GM19351 (cell line): ENCODE data around the gene RNF212.
"Not testable (repeated sequence)": the region's sequence is repeated elsewhere in the genome, so short reads cannot be mapped to it uniquely, and the experiment has no call there.

ENCODE experiments used
- ATAC-seq: cut with Tn5 transposase; IDR thresholded peaks from one replicate; pipeline ENCODE4 v1.9.1; 2021; ENCODE audit warnings: mild to moderate bottlenecking, moderate library complexity; ENCODE audit not compliant: unreplicated experiment

Gene RNF212

DNA sequence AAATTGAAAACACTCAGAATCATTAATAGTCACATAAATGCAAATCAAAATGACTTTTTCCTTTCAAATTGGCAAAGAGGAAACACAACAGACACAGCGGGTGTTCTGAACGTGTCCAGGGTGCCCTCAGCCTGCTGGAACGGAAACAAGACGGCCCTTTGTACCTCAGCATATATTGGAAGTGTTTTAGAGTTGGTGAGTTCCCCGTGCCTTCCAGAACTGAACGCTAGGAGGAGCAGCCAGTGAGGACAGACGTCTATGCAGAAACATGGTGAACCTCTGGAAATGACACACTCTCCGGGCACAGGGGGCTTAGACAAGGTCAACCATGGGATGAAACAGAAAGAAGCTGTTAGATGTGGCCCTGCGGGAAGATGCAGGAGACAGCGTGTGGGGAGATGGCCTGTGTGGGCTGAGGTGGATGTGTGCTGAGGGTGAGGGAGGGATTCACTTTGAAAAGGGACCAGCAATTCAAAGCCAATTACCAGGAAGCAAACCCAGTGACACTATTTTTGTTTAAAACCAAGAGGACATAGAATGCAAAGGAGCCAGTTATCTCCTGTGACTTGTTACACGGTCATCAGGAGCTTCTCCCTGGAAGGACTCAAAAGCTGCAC lies 40.4 kb downstream of the RNF212 start:
- ATAC-seq: peak; percentile 66

GRCh38 chr4:1069394-1069793 lies 44.0 kb downstream of the RNF212 start:
- ATAC-seq: no peak

GRCh38 chr4:1065732-1066131 lies 47.6 kb downstream of the RNF212 start:
- no peak for ATAC-seq

DNA sequence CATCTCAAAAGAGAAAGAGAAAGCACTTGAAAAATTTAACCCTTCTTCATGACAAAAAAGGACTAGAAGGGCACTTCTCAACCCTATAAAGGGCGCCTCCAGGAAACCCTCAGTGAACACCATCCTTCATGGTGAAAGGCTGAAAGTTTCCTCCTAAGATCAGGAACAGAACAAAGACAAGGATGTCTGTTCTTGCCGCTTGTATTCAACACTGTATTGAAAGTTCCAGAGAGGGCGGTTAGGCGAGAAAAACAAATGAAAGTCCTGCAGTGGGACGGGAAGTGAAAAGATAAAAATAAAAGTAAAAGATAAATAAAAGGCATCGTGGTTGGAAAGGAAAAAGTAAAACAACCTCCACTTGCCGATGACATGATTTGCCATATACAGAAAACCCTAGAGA lies 50.9 kb downstream of the RNF212 start:
- no peak for ATAC-seq

- no peak for ATAC-seq
Measured at GRCh38 chr4:1061760-1062159, 51.6 kb downstream of the RNF212 start.

- ATAC-seq: no peak
Measured at GRCh38 chr4:1061056-1061700, 52.2 kb downstream of the RNF212 start.

DNA sequence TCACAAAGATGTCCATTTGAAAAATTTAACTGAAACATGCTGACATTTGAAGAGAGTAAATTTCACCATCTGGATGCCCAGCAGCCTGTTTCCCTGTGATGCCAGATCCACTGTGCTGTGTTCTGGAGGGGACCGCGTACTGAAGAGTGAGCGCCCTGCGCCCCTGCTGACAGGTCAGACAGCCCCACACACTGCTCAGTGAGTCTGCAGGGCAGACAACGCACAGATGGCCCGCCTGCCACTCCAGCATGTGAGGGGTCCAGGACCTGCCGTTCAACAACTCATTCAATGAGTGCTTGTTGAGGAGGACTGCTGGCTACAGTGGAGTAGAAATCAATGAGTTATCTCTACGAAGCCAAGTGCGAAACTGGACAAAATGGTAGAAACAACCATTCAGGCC lies 52.7 kb downstream of the RNF212 start:
- ATAC-seq: no peak

- no peak for ATAC-seq
Measured at GRCh38 chr4:1060121-1060520, 53.2 kb downstream of the RNF212 start.

- no peak for ATAC-seq
Measured at GRCh38 chr4:1058997-1059665, 54.2 kb downstream of the RNF212 start.

- no peak for ATAC-seq
Measured at GRCh38 chr4:1058198-1058996, 55.0 kb downstream of the RNF212 start.

DNA sequence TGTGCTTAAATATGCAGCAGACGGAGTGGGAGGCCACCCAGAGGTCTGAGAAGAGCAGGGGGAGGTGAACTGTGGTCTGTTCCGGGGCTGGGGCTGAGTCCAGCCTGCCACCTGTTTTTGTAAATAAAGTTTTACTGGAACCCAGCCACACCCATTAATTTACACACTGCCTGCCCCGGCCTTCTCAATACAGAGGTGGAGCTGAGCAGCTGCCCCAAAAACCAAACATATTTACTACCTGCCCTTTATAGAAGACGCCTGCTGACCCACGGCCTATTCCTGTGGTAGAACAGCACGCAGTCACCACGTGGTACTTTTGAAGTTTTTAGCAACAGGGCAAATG lies 56.0 kb downstream of the RNF212 start:
- ATAC-seq: no peak

DNA sequence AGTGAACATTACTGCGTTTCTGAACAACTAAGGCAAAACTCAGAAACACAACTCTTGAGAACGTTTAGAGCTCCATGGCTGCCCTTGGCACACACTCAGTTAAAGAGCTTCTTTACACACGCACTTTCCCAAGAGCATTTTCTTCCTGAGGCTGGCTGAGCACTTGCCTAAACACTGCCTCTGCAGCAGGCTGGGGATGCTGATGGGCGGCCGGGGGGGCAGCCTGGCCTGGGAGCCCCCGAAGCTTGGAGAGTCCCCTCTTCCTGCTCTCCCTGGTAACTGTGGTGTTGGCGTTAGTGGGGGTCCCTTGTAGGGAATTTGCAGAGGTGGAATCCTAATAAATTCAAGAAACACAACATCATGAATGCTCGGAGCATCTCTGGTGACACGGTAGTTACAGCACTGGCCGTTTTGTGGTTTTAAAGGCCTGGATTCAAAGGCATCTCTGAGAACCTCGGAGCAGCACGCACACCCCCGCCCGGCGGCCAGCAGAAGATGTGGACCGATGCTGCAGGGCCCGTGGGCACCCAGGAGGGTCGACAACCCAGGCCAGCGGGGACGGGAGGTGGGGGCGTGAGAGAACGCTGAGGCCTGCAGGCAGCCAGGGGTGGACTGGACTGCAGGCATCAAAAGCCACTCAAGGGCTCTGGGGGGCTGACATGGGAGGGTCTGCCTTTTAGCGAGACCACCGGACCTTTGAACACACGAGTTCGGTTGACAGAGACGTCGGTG lies 56.5 kb downstream of the RNF212 start:
- no peak for ATAC-seq

- peak; percentile 95 for ATAC-seq
Measured at GRCh38 chr4:1055721-1056590, 57.4 kb downstream of the RNF212 start.

- peak; percentile 23 for ATAC-seq
Measured at GRCh38 chr4:1055243-1055701, 58.1 kb downstream of the RNF212 start.

DNA sequence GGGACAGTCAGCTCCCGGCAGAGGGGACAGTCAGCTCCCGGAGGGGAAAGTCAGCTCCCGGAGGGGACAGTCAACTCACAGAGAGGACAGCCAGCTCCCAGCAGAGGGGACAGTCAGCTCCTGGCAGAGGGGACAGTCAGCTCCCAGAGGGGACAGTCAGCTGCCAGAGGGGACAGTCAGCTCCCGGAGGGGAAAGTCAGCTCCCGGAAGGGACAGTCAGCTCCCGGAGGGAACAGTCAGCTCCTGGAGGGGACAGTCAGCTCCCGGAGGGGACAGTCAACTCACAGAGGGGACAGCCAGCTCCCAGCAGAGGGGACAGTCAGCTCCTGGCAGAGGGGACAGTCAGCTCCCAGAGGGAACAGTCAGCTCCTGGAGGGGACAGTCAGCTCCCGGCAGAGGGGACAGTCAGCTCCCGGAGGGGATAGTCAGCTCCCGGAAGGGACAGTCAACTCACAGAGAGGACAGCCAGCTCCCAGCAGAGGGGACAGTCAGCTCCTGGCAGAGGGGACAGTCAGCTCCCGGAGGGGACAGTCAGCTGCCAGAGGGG lies 58.6 kb downstream of the RNF212 start:
- not testable (repeated sequence) for ATAC-seq

- ATAC-seq: not testable (repeated sequence)
Measured at GRCh38 chr4:1053891-1054290, 59.5 kb downstream of the RNF212 start.

DNA sequence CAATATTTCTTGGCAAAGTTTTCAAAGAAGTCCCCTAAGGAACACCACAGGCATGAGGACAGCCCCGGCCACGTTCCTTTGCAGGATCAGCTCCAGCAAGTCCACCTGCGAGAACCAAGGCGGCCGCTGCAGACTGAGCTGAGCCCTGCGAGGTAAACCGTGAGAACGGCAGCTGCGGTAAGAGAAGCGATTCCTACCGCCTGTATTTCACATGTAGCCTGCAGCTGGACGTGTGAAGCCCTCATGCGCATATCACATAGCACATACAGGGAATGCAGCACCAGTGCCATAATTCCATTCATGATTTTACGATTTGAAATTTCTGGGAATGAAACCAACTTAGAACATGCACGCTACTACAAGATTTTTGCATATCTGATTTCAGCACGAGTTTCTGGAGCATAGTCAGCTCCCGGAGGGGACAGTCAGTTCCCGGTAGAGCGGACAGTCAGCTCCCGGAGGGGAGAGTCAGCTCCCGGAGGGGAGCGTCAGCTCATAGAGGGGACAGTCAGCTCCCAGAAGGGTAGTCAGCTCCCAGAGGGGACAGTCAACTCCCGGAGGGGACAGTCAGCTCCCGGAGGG lies 60.2 kb downstream of the RNF212 start:
- ATAC-seq: no peak

- no peak for ATAC-seq
Measured at GRCh38 chr4:1052231-1052671, 61.1 kb downstream of the RNF212 start.

GRCh38 chr4:1051472-1051871 lies 61.9 kb downstream of the RNF212 start:
- ATAC-seq: no peak
